ENCODE results near the gene GRM5.
"Not testable (repeated sequence)": the region's sequence is repeated elsewhere in the genome, so short reads cannot be mapped to it uniquely, and the experiment has no call there.

The GRM5 gene

DNA sequence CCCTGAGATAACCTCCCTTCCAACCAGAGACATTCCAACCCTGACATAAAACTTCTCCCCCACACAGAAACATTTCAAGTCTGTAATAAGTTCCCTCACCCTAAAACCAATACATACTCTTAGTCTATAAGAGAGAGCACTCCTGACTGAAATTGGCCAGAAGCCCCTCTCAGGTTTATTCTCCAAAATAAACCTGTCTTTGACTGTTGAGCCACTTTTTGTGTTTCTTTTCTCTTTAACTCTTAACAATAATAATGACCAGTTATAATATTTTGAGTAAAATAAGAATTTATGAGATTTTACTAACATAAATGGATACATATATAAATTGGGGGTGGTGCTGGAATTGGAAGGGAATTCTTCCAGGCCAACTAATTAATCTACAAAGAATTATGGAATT, 93.6 kb downstream of the GRM5 start:
- DNase-seq = no peak

DNA sequence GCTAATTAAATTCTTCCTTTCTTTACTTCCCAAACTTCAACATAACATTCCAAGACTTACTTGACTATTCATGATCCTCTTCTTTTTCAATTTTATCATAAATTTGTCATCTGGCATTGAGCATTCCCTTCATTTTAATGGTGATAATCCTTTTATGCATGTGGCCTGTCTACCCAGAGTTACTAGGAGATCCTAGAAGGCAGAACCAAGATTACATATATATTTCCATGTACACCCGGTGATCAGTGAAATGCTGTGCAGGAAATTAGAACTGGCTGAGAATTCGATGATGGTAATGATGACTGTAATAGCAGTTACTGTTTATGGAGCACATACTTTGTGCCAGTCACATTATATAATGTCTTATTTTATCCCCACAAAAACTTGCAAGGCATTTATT, 104.2 kb downstream of the GRM5 start:
- DNase-seq = not testable (repeated sequence)

- not testable (repeated sequence) for DNase-seq
These were observed 105.9 kb downstream of the GRM5 start for GRCh38 chr11:88959857-88960256.

DNA sequence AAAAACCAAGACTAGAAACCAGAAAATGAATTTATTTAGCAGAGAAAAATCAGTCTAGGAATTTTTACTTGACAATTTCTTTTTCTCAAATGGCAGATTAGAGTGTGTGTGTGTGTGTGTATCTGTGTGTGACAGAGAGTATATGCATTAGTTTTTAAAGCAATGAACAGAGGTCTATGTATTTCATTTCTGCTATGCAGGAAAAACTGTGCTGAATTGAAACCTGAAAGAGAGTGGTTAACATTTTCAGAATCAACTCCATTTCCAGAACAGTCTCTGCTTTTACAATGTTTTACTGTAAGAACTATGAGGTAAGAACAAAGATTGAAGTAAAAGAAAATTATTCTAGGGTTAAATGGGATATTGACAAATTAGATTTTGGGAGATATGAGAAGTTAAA, 114.8 kb downstream of the GRM5 start:
- no peak for DNase-seq

DNA sequence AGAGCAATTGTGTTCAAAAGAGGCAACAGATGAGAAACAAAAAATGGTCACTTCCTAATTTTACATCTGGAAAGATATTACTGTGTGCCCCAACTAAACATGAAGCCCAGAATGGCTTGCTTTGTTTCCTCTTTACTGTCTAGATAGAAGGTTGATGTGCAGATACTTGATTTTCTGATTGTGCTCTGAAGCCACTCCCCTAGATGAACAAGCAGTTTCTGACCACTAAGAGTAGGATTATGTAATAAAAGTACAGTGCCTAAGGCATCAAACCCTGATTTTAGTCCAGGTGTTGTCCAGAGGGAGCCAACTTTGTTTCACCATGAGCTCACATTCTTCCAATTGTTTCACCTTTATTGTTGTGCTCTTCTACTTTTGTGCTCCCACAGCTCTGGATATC, 116.9 kb downstream of the GRM5 start:
- DNase-seq = not testable (repeated sequence)

- DNase-seq = not testable (repeated sequence)
These were observed 117.8 kb downstream of the GRM5 start for GRCh38 chr11:88947843-88948572.

- DNase-seq = not testable (repeated sequence)
These were observed 136.1 kb downstream of the GRM5 start for GRCh38 chr11:88929665-88930064.

GRCh38 chr11:88917065-88917464, 148.7 kb downstream of the GRM5 start:
- not testable (repeated sequence) for DNase-seq

DNA sequence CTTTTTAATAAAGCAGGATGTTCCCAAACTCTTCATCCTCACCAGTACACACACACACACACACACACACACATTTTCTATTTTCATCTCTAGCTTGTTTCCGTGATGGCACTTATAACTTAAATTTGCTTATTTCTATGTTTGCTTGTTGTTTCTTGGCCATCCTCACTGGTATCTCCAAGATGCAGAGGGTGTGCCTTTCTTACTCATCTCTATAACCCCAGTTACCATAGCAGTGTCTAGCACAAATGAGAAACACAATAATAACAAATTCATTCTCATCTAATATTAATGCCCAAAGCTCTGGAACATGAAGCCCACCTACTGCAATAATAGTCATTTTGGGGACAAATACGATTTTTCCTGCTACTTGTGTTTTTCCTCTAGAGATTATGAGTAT, 156.3 kb downstream of the GRM5 start:
- no peak for DNase-seq

DNA sequence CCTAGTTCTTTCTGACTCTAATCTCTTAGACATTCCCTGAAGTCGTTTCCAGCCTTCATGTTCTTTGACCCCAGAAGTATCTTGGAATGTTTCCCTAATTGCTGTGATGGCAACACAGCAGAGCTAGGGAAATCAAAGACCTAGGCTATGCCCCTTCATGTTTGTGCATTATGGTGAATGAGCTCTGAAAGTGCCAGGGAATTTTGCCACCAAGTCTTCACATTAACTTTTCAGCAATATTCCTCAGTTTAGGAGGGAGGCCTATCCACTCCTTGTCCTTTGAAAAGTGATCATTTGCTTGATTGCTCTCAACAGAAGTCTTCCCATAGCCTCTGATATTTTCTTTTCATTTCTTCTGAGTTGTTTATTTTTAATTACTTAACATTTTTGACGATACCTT, 164.3 kb downstream of the GRM5 start:
- not testable (repeated sequence) for DNase-seq

GRCh38 chr11:88888855-88889254, 176.9 kb downstream of the GRM5 start:
- not testable (repeated sequence) for DNase-seq

- DNase-seq = peak in 1 of 2 experiments; percentile 53
These were observed 179.0 kb downstream of the GRM5 start for GRCh38 chr11:88886796-88887195.

GRCh38 chr11:88882800-88883199, 183.0 kb downstream of the GRM5 start:
- not testable (repeated sequence) for DNase-seq

DNA sequence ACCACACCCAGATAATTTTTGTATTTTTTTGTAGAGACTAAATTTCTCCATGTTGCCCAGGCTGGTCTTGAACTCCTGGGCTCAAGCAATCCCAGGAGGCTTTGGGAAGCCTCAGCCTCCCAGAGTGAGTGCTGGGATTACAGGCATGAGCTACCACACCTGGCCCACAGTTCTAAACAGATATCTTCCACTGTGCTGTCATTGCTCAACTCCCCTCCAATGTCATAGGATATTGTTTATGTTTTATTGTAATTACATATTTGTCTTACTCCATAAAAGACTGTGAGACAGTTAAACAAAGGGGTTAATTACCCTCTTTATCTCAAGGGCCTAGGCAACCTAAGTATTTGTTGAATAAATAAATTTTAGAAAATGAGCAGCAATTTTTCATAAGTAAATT, 204.2 kb downstream of the GRM5 start:
- no peak for DNase-seq

- DNase-seq = not testable (repeated sequence)
These were observed 205.4 kb downstream of the GRM5 start for GRCh38 chr11:88860431-88860830.

DNA sequence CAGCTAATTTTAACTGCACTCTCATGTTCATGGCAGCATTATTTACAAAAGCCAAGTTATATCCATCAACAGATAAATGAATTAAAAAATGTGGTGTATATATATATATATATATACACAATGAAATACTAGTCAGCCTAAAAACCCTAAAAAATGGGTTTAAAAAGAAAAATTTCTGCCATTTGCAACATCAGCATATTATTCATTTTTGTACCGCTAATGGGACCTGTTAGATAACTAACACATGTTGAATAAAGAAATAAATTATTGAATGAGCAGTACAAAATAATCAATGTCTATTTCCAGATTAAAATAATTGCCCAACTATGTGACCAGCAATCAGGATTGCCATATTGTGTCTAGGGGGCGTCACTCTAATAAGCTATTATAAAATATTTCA, 211.8 kb downstream of the GRM5 start:
- not testable (repeated sequence) for DNase-seq

- not testable (repeated sequence) for DNase-seq
These were observed 214.2 kb downstream of the GRM5 start for GRCh38 chr11:88851547-88851946.

- not testable (repeated sequence) for DNase-seq
These were observed 216.0 kb downstream of the GRM5 start for GRCh38 chr11:88849773-88850172.

DNA sequence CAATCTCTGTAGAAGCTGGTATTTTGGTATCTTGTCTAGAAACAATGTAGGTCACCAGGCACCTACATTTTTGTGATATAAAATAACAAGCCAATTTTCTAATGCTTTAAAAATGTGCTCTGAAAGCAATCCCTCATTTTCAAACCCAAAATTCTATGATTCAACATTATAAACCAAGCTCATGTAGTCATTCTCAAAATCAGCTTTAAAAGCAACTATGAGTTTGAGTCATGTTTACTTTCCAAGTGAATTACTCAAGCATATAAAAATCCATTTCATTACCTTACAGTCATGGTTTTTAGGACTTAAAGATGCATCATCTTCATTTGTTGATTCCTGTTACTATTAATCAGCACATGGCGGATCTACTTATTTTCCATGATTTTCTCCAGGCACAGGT, 216.4 kb downstream of the GRM5 start:
- DNase-seq = no peak

GRCh38 chr11:88846266-88846665, 219.5 kb downstream of the GRM5 start:
- DNase-seq = not testable (repeated sequence)

DNA sequence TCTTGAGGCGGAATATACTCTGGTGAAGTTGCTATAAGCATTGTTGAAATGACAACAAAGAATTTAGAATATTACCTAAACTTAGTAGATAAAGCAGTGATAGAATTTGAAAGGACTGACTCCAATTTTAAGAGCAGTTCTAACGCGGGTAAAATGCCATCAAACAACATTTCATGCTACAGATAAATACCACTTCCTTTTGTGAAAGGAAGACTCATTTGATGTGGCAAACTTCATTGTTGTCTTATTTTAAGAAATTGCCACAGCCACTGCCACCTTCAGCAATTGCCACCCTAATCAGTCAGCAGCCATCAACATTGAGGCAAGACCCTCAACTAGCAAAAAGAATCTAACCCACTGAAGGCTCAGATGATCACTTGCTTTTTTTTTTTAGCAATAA, 220.8 kb downstream of the GRM5 start:
- DNase-seq = not testable (repeated sequence)

- DNase-seq = not testable (repeated sequence)
These were observed 221.9 kb downstream of the GRM5 start for GRCh38 chr11:88843766-88844426.

GRCh38 chr11:88838139-88838538, 227.6 kb downstream of the GRM5 start:
- DNase-seq = not testable (repeated sequence)

GRCh38 chr11:88835709-88836108, 230.1 kb downstream of the GRM5 start:
- DNase-seq = not testable (repeated sequence)

Data from AML-193 (cell line).